Measurements from ENCODE around the gene NHSL2.

Gene NHSL2

DNA sequence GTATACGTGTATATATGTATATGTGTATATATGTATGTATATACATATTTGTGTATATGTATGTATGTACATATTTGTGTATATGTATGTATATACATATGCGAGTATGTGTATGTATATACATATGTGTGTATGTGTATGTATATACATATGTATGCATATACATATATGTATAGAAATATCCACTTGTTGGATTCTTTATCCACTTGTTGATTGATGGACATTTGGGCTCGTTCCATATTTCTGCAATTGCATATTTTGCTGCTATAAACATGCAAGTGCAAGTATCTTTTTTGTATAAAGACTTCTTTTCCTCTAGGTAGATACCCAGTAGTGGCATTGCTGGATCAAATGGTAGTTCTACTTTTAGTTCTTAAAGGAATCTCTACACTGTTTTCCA is 25.5 kb upstream of the NHSL2 start:
- TF ChIP-seq CTCF (IDR thresholded peaks at IDR 0.05; ENCODE audit: low read length, missing control alignments): no peak
- no peak for DNase-seq (ENCODE audit: low read depth)
- H3K4me3 ChIP-seq (replicated peaks; ENCODE audit: low read depth, low read length): no peak overlapping the region

DNA sequence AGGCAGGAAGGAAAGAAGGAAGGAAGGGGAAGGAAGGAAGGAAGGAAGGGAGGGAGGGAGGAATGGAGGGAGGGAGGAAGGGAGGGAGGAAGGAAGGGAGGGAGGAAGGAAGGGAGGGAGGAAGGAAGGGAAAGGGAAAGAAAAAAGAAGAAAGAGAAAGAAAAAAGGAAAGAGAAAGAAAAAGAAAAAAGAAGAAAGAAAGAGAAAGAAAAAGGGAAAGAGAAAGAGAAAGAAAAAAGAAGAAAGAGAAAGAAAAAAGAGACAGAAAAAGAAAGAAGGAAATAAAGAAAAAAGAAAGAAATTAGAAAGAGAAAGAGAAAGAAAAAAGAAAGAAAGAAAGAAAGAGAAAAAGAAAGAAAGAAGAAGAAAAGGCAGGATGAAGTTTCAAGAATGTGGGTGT is 15.0 kb upstream of the NHSL2 start:
- TF ChIP-seq CTCF (IDR thresholded peaks at IDR 0.05; ENCODE audit: low read length, missing control alignments): no peak
- H3K4me3 ChIP-seq (replicated peaks; ENCODE audit: low read depth, low read length): no peak overlapping the region
- DNase-seq (ENCODE audit: low read depth): no peak

DNA sequence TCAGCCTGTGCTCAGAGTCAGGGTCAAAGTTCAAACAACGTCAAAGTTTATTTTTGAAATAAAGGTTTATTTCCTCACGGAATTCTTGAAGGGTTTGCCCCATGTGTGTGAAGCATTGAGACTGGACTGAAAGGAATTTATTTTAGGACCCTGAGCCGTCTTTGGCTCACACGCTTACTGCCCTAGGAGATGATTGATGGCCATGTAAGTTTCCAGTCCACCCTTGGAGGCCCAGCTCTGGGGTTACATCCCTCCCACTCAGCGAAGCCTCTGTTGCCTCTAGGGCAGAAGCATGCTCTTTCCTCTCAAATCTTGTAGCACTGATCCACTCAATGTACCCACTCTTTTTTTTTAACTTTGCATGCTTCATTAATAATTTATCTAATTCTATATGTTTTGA is 4.5 kb upstream of the NHSL2 start:
- no peak for TF ChIP-seq CTCF (IDR thresholded peaks at IDR 0.05; ENCODE audit: low read length, missing control alignments)
- DNase-seq (ENCODE audit: low read depth): no peak
- no peak overlapping the region for H3K4me3 ChIP-seq (replicated peaks; ENCODE audit: low read depth, low read length)

- no peak for DNase-seq (ENCODE audit: low read depth)
- no peak for TF ChIP-seq CTCF (IDR thresholded peaks at IDR 0.05; ENCODE audit: low read length, missing control alignments)
- H3K4me3 ChIP-seq (replicated peaks; ENCODE audit: low read depth, low read length): no peak overlapping the region
Observed at GRCh38 chrX:71908387-71908786, 2.3 kb upstream of the NHSL2 start.

- H3K4me3 ChIP-seq (replicated peaks; ENCODE audit: low read depth, low read length): peak overlapping the region; percentile 44
- peak; percentile 28 for DNase-seq (ENCODE audit: low read depth)
- TF ChIP-seq CTCF (IDR thresholded peaks at IDR 0.05; ENCODE audit: low read length, missing control alignments): peak; percentile 38
Observed at GRCh38 chrX:71909956-71910355, 689 bp upstream of the NHSL2 start.

- H3K4me3 ChIP-seq (replicated peaks; ENCODE audit: low read depth, low read length): peak overlapping the region; percentile 44
- no peak for DNase-seq (ENCODE audit: low read depth)
- no peak for TF ChIP-seq CTCF (IDR thresholded peaks at IDR 0.05; ENCODE audit: low read length, missing control alignments)
Observed at GRCh38 chrX:71910986-71911730, 513 bp downstream of the NHSL2 start.

GRCh38 chrX:71911731-71912050 is 1.0 kb downstream of the NHSL2 start:
- H3K4me3 ChIP-seq (replicated peaks; ENCODE audit: low read depth, low read length): peak overlapping the region; percentile 44
- no peak for TF ChIP-seq CTCF (IDR thresholded peaks at IDR 0.05; ENCODE audit: low read length, missing control alignments)
- DNase-seq (ENCODE audit: low read depth): no peak

Measured in fibroblast of pulmonary artery (primary cell).